ENCODE data around the gene SLC9B2. TPM values are rescaled to one million over a fixed set of nuclear protein-coding genes. Genes with fewer than 3 reads are reported as not detected.

SLC9B2 gene
- total and polyA plus RNA-seq, 4 donors, result 3.1 to 8.6 (median 6.0) TPM

GRCh38 chr4:103050736-103051436 is 25.7 kb downstream of the SLC9B2 start:
- no peak for TF ChIP-seq CTCF (IDR thresholded peaks at IDR 0.05; ENCODE audit: control extremely low read depth, extremely low read depth)
- 58 to 61% methylated on average over 2 of the region's 2 CpGs for WGBS, 2 donors
- H3K9ac ChIP-seq (ENCODE audit: insufficient read depth in 1 of 2, low read length in 2 of 2), result no peak overlapping the region
- no peaks in the 10 kb centered on the region for H3K9me3 ChIP-seq (ENCODE audit: control insufficient read depth in 4 of 4, insufficient read depth in 3 of 4, low read length in 3 of 4)
- H3K36me3 ChIP-seq (ENCODE audit: control insufficient read depth in 4 of 4, insufficient read depth in 4 of 4, low read length in 4 of 4), result peaks cover 0 to 3% (median 0%) of the 10 kb centered on the region in 4 donors
- no peak for ATAC-seq (ENCODE audit: insufficient read depth, low FRiP score)
- H3K4me3 ChIP-seq, result no peak overlapping the region
- no peaks in the 10 kb centered on the region for H3K27me3 ChIP-seq (ENCODE audit: control insufficient read depth in 3 of 3, insufficient read depth in 3 of 3, low read length in 2 of 3)
- no peak overlapping the region for H3K27ac ChIP-seq (ENCODE audit: low read depth in 1 of 2, low read length in 1 of 2)
- DNase-seq, result no peak
- no peaks in the 10 kb centered on the region for H3K4me1 ChIP-seq (ENCODE audit: control insufficient read depth in 5 of 5, insufficient read depth in 5 of 5, low read length in 5 of 5)

GRCh38 chr4:103046416-103047290 is 29.9 kb downstream of the SLC9B2 start:
- H3K36me3 ChIP-seq (ENCODE audit: control insufficient read depth in 4 of 4, insufficient read depth in 4 of 4, low read length in 4 of 4), result peaks cover 0 to 6% (median 1%) of the 10 kb centered on the region in 4 donors
- no peak overlapping the region for H3K4me3 ChIP-seq
- no peaks in the 10 kb centered on the region for H3K4me1 ChIP-seq (ENCODE audit: control insufficient read depth in 5 of 5, insufficient read depth in 5 of 5, low read length in 5 of 5)
- H3K9ac ChIP-seq (ENCODE audit: insufficient read depth in 1 of 2, low read length in 2 of 2), result no peak overlapping the region
- DNase-seq, result peak; percentile 17 to 57 (median 29)
- H3K9me3 ChIP-seq (ENCODE audit: control insufficient read depth in 4 of 4, insufficient read depth in 3 of 4, low read length in 3 of 4), result no peaks in the 10 kb centered on the region
- peak; percentile 24 for TF ChIP-seq CTCF (IDR thresholded peaks at IDR 0.05; ENCODE audit: control extremely low read depth, extremely low read depth)
- ATAC-seq (ENCODE audit: insufficient read depth, low FRiP score), result peak; percentile 81
- H3K27me3 ChIP-seq (ENCODE audit: control insufficient read depth in 3 of 3, insufficient read depth in 3 of 3, low read length in 2 of 3), result no peaks in the 10 kb centered on the region
- WGBS, 2 donors, result 57 to 62% methylated on average over 5 of the region's 5 CpGs
- no peak overlapping the region for H3K27ac ChIP-seq (ENCODE audit: low read depth in 1 of 2, low read length in 1 of 2)

- Histone ChIP-seq H3K36me3 (ENCODE audit: control insufficient read depth in 4 of 4, insufficient read depth in 4 of 4, low read length in 4 of 4) (peaks cover 0 to 4% (median 1%) of the 10 kb centered on the region in 4 donors), H3K4me1 (ENCODE audit: control insufficient read depth in 5 of 5, insufficient read depth in 5 of 5, low read length in 5 of 5) (no peaks in the 10 kb centered on the region), H3K27me3 (ENCODE audit: control insufficient read depth in 3 of 3, insufficient read depth in 3 of 3, low read length in 2 of 3) (no peaks in the 10 kb centered on the region), H3K27ac (ENCODE audit: low read depth in 1 of 2, low read length in 1 of 2) (no peak overlapping the region), H3K9ac (ENCODE audit: insufficient read depth in 1 of 2, low read length in 2 of 2) (no peak overlapping the region), H3K9me3 (ENCODE audit: control insufficient read depth in 4 of 4, insufficient read depth in 3 of 4, low read length in 3 of 4) (no peaks in the 10 kb centered on the region), H3K4me3 (no peak overlapping the region)
- ATAC-seq (ENCODE audit: insufficient read depth, low FRiP score), result no peak
- 83 to 87% methylated on average over 2 of the region's 2 CpGs for WGBS, 2 donors
- DNase-seq, result no peak
- TF ChIP-seq CTCF (IDR thresholded peaks at IDR 0.05; ENCODE audit: control extremely low read depth, extremely low read depth), result no peak
Observed at GRCh38 chr4:103044183-103044582, 32.4 kb downstream of the SLC9B2 start.
